Gastrocnemius medialis (tissue), 4 donors: ENCODE data around the gene SLC35F1. TPM values are rescaled to one million over a fixed set of nuclear protein-coding genes. Genes with fewer than 3 reads are reported as not detected.

Experiments
- ATAC-seq, 2 donors: fragments of 150-250 bp; one replicate each; pipeline ENCODE4 v1.9.1; 2016
- DNase-seq, 2 donors: peaks; one replicate each; pipeline ENCODE4 v3.0.0-alpha.2; 2019
- H3K27ac ChIP-seq, 4 donors: fragments of 200-600 bp; sonication (generic); 1 replicate in 1 of 4; 2 replicates in 3 of 4; pipeline ENCODE4 v1.5.1; 2016 to 2018; ENCODE audit warnings: mild to moderate bottlenecking in 2 of 4, moderate library complexity in 1 of 4
- H3K27me3 ChIP-seq, 3 donors: fragments of 200-600 bp; sonication (generic) in 2 of 3; 1 replicate in 1 of 3; 2 replicates in 2 of 3; pipeline versions ENCODE4 v1.5.1 to v1.6.0; 2016 to 2019; ENCODE audit warnings: mild to moderate bottlenecking in 1 of 3, moderate library complexity in 1 of 3
- H3K36me3 ChIP-seq, 2 donors: fragments of 200-600 bp; sonication (generic) in 1 of 2; one replicate each; pipeline ENCODE4 v1.5.1; 2017 to 2018
- H3K4me1 ChIP-seq, 2 donors: fragments of 200-600 bp; sonication (generic) in 1 of 2; one replicate each; pipeline ENCODE4 v1.5.1; 2016 to 2017; ENCODE audit warnings: mild to moderate bottlenecking in 2 of 2
- H3K4me3 ChIP-seq, 4 donors: fragments of 200-600 bp; sonication (generic) in 3 of 4; 1 replicate in 1 of 4; 2 replicates in 3 of 4; pipeline ENCODE4 v1.5.1; 2016 to 2019; ENCODE audit warnings: mild to moderate bottlenecking in 2 of 4
- H3K9me3 ChIP-seq, 3 donors: fragments of 200-600 bp; sonication (generic) in 2 of 3; 1 replicate in 1 of 3; 2 replicates in 2 of 3; pipeline ENCODE4 v1.5.1; 2016 to 2019
- POLR2A ChIP-seq, 2 donors: fragments of 450-650 bp; IDR thresholded peaks; one replicate each; pipeline ENCODE4 v1.6.1; 2017; ENCODE audit warnings: antibody characterized with exemption in 2 of 2, mild to moderate bottlenecking in 2 of 2, moderate library complexity in 2 of 2
- in situ Hi-C, 4 donors: fragments of 200-750 bp; cut with MboI; loops; one replicate each; pipeline versions ENCODE4 v1.15.0 to v1.8.0; 2017; ENCODE audit warnings: low sequenced_read_pairs in 4 of 4
- intact Hi-C: fragments of 100-400 bp; cut with DNase I; formaldehyde crosslinking; loops from one replicate; pipeline ENCODE4 v1.15.1; 2023; ENCODE audit warnings: low total_unique reads
- total RNA-seq, 4 donors: library from RNA; depleted of rRNA; stranded (reverse); fragments of >200 nt; gene quantifications; one replicate each; pipeline versions ENCODE4 v1.1.0 to v1.2.3, GENCODE V29; 2016
- TF ChIP-seq, protein P1 (sequence below), 5 experiments: fragments of 450-650 bp in 3 of 5; fragments of 200-600 bp in 2 of 5; sonication (generic) in 2 of 5; IDR thresholded peaks in 4 of 5; conservative IDR thresholded peaks in 1 of 5; 1 replicate in 4 of 5; 2 replicates in 1 of 5; pipeline ENCODE4 v1.5.1; 2016 to 2019; ENCODE audit warnings: antibody characterized with exemption in 5 of 5, mild to moderate bottlenecking in 3 of 5, moderate library complexity in 3 of 5

Gene SLC35F1
- total RNA-seq, 4 donors from 2014 or later: 0.13 to 0.29 TPM; not detected in 2

DNA sequence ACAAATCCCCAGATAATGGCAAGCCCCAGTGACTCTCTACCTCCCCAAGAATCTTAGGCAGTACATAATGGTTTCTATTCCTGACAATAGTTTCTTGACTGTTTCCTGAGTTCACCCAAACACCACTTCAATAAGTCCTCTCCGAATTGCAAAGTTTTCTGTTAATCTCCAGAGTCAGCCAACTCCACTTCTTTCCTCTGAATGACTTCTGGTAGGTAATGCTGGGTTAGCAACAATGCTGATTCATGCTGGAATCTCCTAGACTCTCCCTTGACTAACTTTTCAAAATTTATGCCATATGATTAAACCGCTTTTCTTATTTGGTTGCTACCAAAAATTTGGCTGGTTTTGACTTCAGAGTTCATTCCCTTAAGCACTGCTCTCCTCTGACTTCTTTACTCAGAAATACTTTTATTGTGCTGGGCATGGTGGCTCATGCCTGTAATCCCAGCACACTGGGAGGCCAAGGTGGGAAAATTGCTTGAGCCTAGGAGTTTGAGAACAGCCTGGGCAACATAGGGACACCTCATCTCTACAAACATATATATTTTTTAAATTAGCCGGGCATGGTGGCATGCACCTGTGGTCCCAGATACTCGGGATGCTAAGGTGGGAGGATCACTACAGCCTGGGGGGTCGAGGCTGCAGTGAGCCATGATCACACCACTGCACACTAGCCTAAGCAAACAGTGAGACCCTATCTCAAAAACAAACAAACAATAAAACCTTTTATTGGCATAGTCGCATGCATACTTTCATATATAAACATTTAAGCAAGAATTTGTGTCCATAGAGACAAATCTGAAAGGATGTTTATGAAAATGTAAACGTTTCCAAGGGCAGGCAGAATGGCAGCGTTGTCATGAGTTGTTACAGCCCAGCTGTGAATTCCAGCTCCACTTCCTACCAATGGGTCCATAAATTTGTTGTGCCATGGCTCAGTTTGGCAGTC is 391.7 kb downstream of the SLC35F1 start:
- Histone ChIP-seq H3K27ac (no peak overlapping the region), H3K4me3 (no peak overlapping the region), H3K36me3 (no peaks in the 10 kb centered on the region), H3K9me3 (no peaks in the 10 kb centered on the region), H3K27me3 (no peaks in the 10 kb centered on the region), H3K4me1 (peaks cover 19 to 25% of the 10 kb centered on the region in 2 donors)
- intact Hi-C loops (loop anchor here (5.0 kb wide), 1 partner anchor 74 kb away; no protein-coding TSS in a partner anchor), in situ Hi-C loops (loop anchor here in 2 of 4 donors (25.0 kb wide), 4 partner anchors 214 to 489 kb away; partner anchors contain the start of gene PLN (in 1 of the 2))
- DNase-seq (no peak), ATAC-seq (no peak)
- TF ChIP-seq, protein P1, sequence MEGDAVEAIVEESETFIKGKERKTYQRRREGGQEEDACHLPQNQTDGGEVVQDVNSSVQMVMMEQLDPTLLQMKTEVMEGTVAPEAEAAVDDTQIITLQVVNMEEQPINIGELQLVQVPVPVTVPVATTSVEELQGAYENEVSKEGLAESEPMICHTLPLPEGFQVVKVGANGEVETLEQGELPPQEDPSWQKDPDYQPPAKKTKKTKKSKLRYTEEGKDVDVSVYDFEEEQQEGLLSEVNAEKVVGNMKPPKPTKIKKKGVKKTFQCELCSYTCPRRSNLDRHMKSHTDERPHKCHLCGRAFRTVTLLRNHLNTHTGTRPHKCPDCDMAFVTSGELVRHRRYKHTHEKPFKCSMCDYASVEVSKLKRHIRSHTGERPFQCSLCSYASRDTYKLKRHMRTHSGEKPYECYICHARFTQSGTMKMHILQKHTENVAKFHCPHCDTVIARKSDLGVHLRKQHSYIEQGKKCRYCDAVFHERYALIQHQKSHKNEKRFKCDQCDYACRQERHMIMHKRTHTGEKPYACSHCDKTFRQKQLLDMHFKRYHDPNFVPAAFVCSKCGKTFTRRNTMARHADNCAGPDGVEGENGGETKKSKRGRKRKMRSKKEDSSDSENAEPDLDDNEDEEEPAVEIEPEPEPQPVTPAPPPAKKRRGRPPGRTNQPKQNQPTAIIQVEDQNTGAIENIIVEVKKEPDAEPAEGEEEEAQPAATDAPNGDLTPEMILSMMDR (IDR thresholded peaks at IDR 0.05 in 4 of 5, conservative IDR thresholded peaks at IDR 0.05 in 1 of 5): no peak
- TF ChIP-seq POLR2A (IDR thresholded peaks at IDR 0.05): no peak

GRCh38 chr6:118299457-118299856 is 392.4 kb downstream of the SLC35F1 start:
- no peak for ATAC-seq
- no peak overlapping the region for H3K27ac ChIP-seq
- peaks cover 19 to 20% of the 10 kb centered on the region in 2 donors for H3K4me1 ChIP-seq
- no peak for DNase-seq
- H3K4me3 ChIP-seq: no peak overlapping the region
- no peaks in the 10 kb centered on the region for H3K9me3 ChIP-seq
- no peak for TF ChIP-seq POLR2A (IDR thresholded peaks at IDR 0.05)
- TF ChIP-seq, protein P1 (IDR thresholded peaks at IDR 0.05 in 4 of 5, conservative IDR thresholded peaks at IDR 0.05 in 1 of 5): no peak
- H3K27me3 ChIP-seq: no peaks in the 10 kb centered on the region
- H3K36me3 ChIP-seq: no peaks in the 10 kb centered on the region
- intact Hi-C loops: loop anchor here (5.0 kb wide), 1 partner anchor 73 kb away; no protein-coding TSS in a partner anchor
- in situ Hi-C loops: loop anchor here in 2 of 4 donors (25.0 kb wide), 4 partner anchors 213 to 488 kb away; partner anchors contain the start of gene PLN (in 1 of the 2)

DNA sequence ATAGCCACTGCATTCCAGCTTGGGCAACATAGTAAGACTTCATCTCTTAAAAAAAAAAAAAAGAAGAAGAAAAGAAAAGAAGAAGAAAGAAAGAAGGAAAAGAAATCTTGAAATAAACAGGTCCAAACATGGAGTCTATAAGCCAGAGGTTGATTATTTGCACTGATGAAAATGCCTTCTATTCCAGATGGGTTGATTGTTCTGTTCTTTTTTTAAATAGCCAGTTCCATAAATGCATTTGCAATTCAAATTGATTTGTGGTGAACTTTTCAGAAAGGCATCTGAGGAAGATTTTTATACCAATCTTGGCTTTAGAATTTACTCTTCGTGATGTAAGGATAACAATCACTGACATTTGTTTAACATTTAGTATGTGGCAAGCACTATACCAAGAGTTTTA is 397.3 kb downstream of the SLC35F1 start:
- H3K4me1 ChIP-seq: peaks cover 13 to 24% of the 10 kb centered on the region in 2 donors

GRCh38 chr6:118305081-118305480 is 398.0 kb downstream of the SLC35F1 start:
- ATAC-seq (no peak), DNase-seq (no peak)
- TF ChIP-seq, protein P1 (IDR thresholded peaks at IDR 0.05 in 4 of 5, conservative IDR thresholded peaks at IDR 0.05 in 1 of 5): no peak
- no peak for TF ChIP-seq POLR2A (IDR thresholded peaks at IDR 0.05)
- Histone ChIP-seq H3K9me3 (no peaks in the 10 kb centered on the region), H3K27me3 (no peaks in the 10 kb centered on the region), H3K27ac (no peak overlapping the region), H3K36me3 (no peaks in the 10 kb centered on the region), H3K4me3 (no peak overlapping the region), H3K4me1 (peaks cover 13 to 24% of the 10 kb centered on the region in 2 donors)
- in situ Hi-C loops: no loop called here
- intact Hi-C loops: no loop called here

More for the DNA sequence above, 397.3 kb downstream of the SLC35F1 start:
- no peak for DNase-seq
- H3K27ac ChIP-seq: no peak overlapping the region
- no peak overlapping the region for H3K4me3 ChIP-seq
- no peaks in the 10 kb centered on the region for H3K27me3 ChIP-seq
- H3K9me3 ChIP-seq: no peaks in the 10 kb centered on the region
- ATAC-seq: no peak
- intact Hi-C loops: no loop called here
- no peaks in the 10 kb centered on the region for H3K36me3 ChIP-seq
- TF ChIP-seq, protein P1 (IDR thresholded peaks at IDR 0.05 in 4 of 5, conservative IDR thresholded peaks at IDR 0.05 in 1 of 5): no peak
- TF ChIP-seq POLR2A (IDR thresholded peaks at IDR 0.05): no peak
- in situ Hi-C loops: no loop called here
